Activated CD4-positive, CD25-positive, alpha-beta regulatory T cell (primary cell): ENCODE measurements around the gene STK39.
"Not testable (repeated sequence)": the region's sequence is repeated elsewhere in the genome, so short reads cannot be mapped to it uniquely, and the experiment has no call there.

Source experiments
- DNase-seq, 4 experiments: peaks; one replicate each; lab custom pipeline; 2025; lab: John Stamatoyannopoulos, UW

STK39 gene

GRCh38 chr2:168247341-168248261, at the start of gene STK39:
TSS of gene STK39 (minus strand) at chr2:168247595. CDS start at chr2:168247435, 160 bp downstream.
- peak; percentile 41 to 61 (median 46) for DNase-seq

- no peak for DNase-seq
Observed at GRCh38 chr2:168295051-168295450, 47.7 kb upstream of the STK39 start.

- no peak for DNase-seq
Observed at GRCh38 chr2:168294409-168294808, 47.0 kb upstream of the STK39 start.

GRCh38 chr2:168293766-168294165, 46.4 kb upstream of the STK39 start:
- no peak for DNase-seq

- DNase-seq: no peak
Observed at GRCh38 chr2:168290391-168290790, 43.0 kb upstream of the STK39 start.

- no peak for DNase-seq
Observed at GRCh38 chr2:168289880-168290279, 42.5 kb upstream of the STK39 start.

- DNase-seq: no peak
Observed at GRCh38 chr2:168286535-168286934, 39.1 kb upstream of the STK39 start.

GRCh38 chr2:168278424-168278888, 31.1 kb upstream of the STK39 start:
- DNase-seq: no peak

GRCh38 chr2:168277276-168277675, 29.9 kb upstream of the STK39 start:
- DNase-seq: no peak

GRCh38 chr2:168272225-168272624, 24.8 kb upstream of the STK39 start:
- no peak for DNase-seq

GRCh38 chr2:168262926-168263325, 15.5 kb upstream of the STK39 start:
- DNase-seq: not testable (repeated sequence)

- DNase-seq: no peak
Observed at GRCh38 chr2:168256448-168256847, 9.1 kb upstream of the STK39 start.

GRCh38 chr2:168255866-168256265, 8.5 kb upstream of the STK39 start:
- DNase-seq: no peak

GRCh38 chr2:168255103-168255502, 7.7 kb upstream of the STK39 start:
- DNase-seq: no peak

GRCh38 chr2:168254158-168254935, 7.0 kb upstream of the STK39 start:
- DNase-seq: no peak

- DNase-seq: no peak
Observed at GRCh38 chr2:168253379-168253778, 6.0 kb upstream of the STK39 start.

- no peak for DNase-seq
Observed at GRCh38 chr2:168252976-168253375, 5.6 kb upstream of the STK39 start.

- peak; percentile 41 to 67 (median 56) for DNase-seq
Observed at GRCh38 chr2:168246483-168247340, 683 bp downstream of the STK39 start.

- DNase-seq: no peak
Observed at GRCh38 chr2:168246072-168246482, 1.3 kb downstream of the STK39 start.

GRCh38 chr2:168245074-168245825, 2.1 kb downstream of the STK39 start:
- DNase-seq: no peak

- peak in 1 of 4 experiments; percentile 12 for DNase-seq
Observed at GRCh38 chr2:168244318-168244717, 3.1 kb downstream of the STK39 start.
